HG02571 (cell line): ENCODE data around the gene MAPT.

ENCODE experiments used
- ATAC-seq: cut with Tn5 transposase; IDR thresholded peaks from one replicate; pipeline ENCODE4 v1.9.1; 2021; ENCODE audit warnings: mild to moderate bottlenecking, moderate library complexity; ENCODE audit not compliant: unreplicated experiment

Gene MAPT

DNA sequence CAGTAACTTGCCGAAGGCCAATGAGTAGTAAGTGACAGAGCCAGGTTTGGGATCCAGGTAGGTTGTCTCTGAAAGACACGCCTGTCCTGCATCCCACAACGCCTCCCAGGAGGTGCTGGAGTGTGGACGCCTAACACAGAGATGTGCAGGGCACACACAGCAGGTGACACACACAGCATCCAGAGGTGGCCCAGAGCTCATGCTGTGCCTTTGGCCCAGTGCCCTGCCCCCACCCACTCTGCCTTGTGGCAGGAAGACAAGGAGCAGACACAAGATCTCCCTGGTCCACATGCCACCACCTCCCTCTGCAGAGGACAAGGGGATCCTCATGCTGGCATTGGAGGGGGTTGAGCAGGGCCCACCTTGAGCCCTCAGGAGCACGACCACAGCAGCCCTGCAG is 90.0 kb downstream of the MAPT start:
- ATAC-seq, result no peak

GRCh38 chr17:45985447-45985846 is 91.1 kb downstream of the MAPT start:
- ATAC-seq, result no peak

DNA sequence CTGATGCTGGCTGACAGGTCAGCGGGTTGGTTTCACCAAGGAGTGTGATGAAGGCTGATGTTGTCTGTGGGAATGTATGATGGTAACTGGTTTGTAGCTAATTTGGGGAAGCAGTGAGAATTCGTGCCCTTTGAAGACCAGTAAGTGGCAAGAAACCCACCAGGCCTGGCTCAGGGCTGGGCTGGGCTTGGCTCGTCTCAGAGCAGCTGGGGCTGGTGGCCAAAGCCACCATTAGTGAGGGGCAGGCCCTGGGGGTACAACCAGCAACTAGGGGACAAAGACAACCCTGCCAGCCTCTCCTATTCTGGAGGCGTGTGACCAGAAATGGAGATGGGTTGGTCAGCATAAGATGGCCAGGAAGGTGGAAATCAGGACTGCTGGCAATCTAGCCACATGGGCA is 91.7 kb downstream of the MAPT start:
- ATAC-seq, result no peak

DNA sequence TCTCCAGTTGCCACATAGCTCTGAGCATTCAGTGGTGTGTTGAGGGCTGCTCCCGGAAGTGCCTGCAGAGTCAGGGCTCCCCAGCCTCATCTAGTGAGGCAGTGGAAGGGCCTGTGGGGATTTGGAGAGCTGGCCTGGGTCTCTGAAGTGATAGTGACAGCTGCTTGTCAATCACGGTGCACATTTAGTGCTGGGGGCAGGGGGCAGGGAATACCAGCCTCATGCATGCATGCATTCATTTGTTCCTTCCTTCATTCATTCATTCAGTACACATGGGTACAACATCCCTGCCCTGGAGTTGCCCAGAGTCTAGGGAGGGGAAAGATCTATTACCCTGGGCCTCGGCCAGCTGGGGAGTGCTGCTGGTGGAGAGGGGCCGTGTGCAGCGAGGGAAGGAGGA is 93.4 kb downstream of the MAPT start:
- ATAC-seq, result no peak

- no peak for ATAC-seq
Observed at GRCh38 chr17:45989759-45990158, 95.4 kb downstream of the MAPT start.

DNA sequence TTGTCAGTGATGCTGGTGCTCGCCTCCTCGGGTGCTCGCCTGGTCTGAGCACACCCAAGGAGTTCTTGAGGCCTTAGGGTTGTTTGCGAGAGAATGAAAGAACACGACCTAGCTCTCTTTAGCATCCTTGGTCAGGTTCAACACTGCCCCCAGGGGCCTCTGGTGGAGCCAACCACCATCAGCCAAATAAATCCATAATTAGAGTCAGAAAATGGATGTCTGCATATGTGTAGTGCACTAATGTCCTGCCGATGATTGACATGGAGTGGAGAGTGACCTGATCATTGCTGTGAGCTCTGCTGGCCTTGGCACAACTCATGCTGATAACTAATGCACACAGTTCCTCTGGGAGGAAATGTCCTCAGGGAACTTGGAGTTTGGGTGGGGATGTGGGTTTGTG is 96.5 kb downstream of the MAPT start:
- no peak for ATAC-seq

DNA sequence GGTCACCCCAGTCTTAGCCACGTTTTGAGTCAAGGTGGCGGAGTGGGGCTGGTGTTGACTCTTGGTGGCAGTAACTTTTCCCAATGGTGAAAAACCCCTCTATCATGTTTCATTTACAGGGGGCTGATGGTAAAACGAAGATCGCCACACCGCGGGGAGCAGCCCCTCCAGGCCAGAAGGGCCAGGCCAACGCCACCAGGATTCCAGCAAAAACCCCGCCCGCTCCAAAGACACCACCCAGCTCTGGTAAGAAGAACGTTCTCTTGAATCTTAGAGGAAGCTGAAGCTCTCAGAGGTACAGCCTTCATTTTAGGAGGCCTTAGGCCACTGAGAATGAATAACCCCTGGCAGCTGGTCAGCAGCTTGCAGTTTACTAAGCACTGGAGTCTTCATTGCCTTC is 97.0 kb downstream of the MAPT start:
- no peak for ATAC-seq

DNA sequence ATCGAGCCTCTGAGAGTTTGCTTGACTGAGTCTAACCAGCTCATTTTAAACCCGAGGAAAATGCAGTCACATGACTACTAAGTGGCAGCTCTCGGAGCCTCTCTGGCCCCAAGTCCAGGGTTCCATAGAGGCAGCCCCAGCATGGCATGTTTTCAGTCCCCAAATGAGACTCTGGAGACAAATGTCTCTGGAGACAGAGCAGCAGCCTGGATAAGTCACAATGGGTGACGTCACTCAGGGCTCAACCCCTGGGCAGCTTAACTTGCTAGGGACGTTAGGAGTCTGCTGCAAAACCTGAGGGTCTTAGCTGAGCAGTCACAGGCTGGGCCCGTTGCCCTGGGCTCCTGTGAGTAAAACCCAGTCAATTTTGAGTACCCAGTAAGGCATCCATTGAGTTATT is 97.8 kb downstream of the MAPT start:
- no peak for ATAC-seq

- no peak for ATAC-seq
Observed at GRCh38 chr17:45992904-45993303, 98.5 kb downstream of the MAPT start.

DNA sequence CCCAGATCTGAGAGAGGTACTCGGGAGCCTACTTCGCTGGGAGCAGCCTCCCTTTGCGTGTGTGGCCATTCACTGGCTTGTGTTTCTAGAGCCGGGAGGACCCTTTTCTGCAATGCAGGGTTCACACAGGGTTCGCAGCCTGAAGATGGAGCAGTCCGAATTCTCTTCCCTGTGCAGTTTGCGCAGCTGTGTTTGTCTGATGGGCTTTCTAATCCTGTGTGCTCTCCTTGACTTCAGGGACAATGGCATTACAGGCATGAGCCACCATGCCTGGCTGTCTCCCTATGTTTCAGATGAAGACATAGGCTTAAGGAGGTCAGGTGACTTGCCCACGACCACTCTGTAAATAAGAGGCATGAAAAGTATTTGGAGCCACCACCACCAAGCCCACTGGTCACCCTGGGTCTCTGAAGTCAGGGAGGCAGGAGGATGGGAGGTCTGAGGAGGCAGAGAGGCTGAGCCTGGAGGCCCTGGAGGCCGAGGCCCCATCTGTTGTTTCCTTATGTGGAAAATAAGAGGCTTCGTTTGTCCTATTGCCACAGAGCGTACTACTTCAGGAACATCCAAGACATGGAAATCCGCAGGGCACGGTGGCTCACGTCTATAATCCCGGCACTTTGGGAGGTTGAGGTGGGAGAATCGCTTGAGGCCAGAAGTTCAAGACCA is 99.7 kb downstream of the MAPT start:
- no peak for ATAC-seq

GRCh38 chr17:45994987-45995386 is 100.6 kb downstream of the MAPT start:
- ATAC-seq, result no peak

DNA sequence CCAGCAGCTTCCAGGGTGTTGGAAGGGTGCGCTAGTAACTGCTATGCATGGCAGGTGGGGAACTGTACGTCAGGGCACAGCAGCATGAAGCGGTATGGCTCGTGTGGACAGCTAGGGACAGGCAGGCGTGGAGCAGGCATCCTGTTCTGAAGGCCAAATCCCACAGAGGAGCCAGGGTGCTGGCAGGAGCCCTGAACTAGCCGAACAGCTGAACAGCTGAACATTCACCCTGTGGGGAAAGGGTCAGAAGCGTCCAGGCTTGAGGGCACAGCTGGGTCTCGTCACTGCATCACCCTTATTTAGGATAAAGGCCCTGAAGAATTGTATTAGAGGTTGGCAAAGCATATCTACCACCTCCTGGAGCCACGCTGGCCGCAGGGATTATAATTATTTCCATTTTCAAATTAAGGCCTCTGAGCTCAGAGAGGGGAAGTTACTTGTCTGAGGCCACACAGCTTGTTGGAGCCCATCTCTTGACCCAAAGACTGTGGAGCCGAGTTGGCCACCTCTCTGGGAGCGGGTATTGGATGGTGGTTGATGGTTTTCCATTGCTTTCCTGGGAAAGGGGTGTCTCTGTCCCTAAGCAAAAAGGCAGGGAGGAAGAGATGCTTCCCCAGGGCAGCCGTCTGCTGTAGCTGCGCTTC is 101.4 kb downstream of the MAPT start:
- no peak for ATAC-seq

GRCh38 chr17:45996282-45996937 is 102.1 kb downstream of the MAPT start:
- no peak for ATAC-seq

- ATAC-seq, result no peak
Observed at GRCh38 chr17:45997166-45997565, 102.8 kb downstream of the MAPT start.

- ATAC-seq, result no peak
Observed at GRCh38 chr17:45997624-45998023, 103.3 kb downstream of the MAPT start.

GRCh38 chr17:45998987-45999899 is 104.9 kb downstream of the MAPT start, which contains the start of gene STH:
Gene STH, plus strand, starts transcription at chr17:45999250. Its CDS starts 30 bp downstream, at chr17:45999280.
- no peak for ATAC-seq

GRCh38 chr17:45999900-46000290 is 105.5 kb downstream of the MAPT start:
- no peak for ATAC-seq

DNA sequence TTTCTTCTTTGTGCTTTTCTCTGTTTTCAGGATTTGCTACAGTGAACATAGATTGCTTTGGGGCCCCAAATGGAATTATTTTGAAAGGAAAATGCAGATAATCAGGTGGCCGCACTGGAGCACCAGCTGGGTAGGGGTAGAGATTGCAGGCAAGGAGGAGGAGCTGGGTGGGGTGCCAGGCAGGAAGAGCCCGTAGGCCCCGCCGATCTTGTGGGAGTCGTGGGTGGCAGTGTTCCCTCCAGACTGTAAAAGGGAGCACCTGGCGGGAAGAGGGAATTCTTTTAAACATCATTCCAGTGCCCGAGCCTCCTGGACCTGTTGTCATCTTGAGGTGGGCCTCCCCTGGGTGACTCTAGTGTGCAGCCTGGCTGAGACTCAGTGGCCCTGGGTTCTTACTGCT is 105.9 kb downstream of the MAPT start:
- ATAC-seq, result no peak

DNA sequence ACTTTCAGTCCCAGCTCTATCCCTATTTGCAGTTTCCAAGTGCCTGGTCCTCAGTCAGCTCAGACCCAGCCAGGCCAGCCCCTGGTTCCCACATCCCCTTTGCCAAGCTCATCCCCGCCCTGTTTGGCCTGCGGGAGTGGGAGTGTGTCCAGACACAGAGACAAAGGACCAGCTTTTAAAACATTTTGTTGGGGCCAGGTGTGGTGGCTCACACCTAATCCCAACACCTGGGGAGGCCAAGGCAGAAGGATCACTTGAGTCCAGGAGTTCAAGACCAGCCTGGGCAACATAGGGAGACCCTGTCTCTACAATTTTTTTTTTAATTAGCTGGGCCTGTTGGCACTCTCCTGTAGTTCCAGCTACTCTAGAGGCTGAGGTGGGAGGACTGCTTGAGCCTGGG is 106.4 kb downstream of the MAPT start:
- no peak for ATAC-seq

DNA sequence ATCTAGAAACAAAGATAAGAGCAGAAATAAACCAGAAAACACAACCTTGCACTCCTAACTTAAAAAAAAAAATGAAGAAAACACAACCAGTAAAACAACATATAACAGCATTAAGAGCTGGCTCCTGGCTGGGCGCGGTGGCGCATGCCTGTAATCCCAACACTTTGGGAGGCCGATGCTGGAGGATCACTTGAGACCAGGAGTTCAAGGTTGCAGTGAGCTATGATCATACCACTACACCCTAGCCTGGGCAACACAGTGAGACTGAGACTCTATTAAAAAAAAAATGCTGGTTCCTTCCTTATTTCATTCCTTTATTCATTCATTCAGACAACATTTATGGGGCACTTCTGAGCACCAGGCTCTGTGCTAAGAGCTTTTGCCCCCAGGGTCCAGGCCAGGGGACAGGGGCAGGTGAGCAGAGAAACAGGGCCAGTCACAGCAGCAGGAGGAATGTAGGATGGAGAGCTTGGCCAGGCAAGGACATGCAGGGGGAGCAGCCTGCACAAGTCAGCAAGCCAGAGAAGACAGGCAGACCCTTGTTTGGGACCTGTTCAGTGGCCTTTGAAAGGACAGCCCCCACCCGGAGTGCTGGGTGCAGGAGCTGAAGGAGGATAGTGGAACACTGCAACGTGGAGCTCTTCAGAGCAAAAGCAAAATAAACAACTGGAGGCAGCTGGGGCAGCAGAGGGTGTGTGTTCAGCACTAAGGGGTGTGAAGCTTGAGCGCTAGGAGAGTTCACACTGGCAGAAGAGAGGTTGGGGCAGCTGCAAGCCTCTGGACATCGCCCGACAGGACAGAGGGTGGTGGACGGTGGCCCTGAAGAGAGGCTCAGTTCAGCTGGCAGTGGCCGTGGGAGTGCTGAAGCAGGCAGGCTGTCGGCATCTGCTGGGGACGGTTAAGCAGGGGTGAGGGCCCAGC is 107.3 kb downstream of the MAPT start:
- no peak for ATAC-seq
